Ascending aorta (tissue), 2 donors: ENCODE results near the gene ZNF385C. TPM values are rescaled to one million over a fixed set of nuclear protein-coding genes. Genes with fewer than 3 reads are reported as not detected.
A peak's percentile ranks its signal among the peaks of the same experiment; 100 is the strongest.
"Not testable (repeated sequence)": the region's sequence is repeated elsewhere in the genome, so short reads cannot be mapped to it uniquely, and the experiment has no call there.

Experiments
- DNase-seq, 2 donors: peaks; one replicate each; pipeline ENCODE4 v3.0.0-alpha.2; 2019; ENCODE audit warnings: low spot score in 2 of 2
- H3K27ac ChIP-seq, 2 donors: fragments of 200-600 bp; sonication (generic); one replicate each; pipeline ENCODE4 v1.5.1; 2016 to 2017; ENCODE audit warnings: mild to moderate bottlenecking in 1 of 2
- H3K27me3 ChIP-seq: fragments of 200-600 bp; sonication (generic); one replicate; pipeline ENCODE4 v1.5.1; 2017
- H3K36me3 ChIP-seq, 2 donors: fragments of 200-600 bp; sonication (generic); one replicate each; pipeline ENCODE4 v1.5.1; 2016
- H3K4me1 ChIP-seq, 2 donors: fragments of 200-600 bp; sonication (generic); one replicate each; pipeline ENCODE4 v1.5.1; 2016 to 2017; ENCODE audit warnings: mild to moderate bottlenecking in 1 of 2
- H3K4me3 ChIP-seq, 2 donors: fragments of 200-600 bp; sonication (generic); one replicate each; pipeline ENCODE4 v1.5.1; 2016 to 2017; ENCODE audit warnings: mild to moderate bottlenecking in 1 of 2
- H3K9me3 ChIP-seq, 2 donors: fragments of 200-600 bp; sonication (generic); one replicate each; pipeline ENCODE4 v1.5.1; 2016
- CTCF ChIP-seq, 3 experiments: fragments of 200-600 bp in 2 of 3; fragments of 450-650 bp in 1 of 3; sonication (generic) in 2 of 3; IDR thresholded peaks; one replicate each; pipeline ENCODE4 v1.5.1; 2016 to 2019; ENCODE audit warnings: antibody characterized with exemption in 3 of 3, mild to moderate bottlenecking in 1 of 3, moderate library complexity in 1 of 3
- intact Hi-C: fragments of 100-400 bp; cut with DNase I; formaldehyde crosslinking; loops from one replicate; pipeline ENCODE4 v1.15.1; 2023
- total RNA-seq: library from RNA; depleted of rRNA; stranded (reverse); fragments of >200 nt; gene quantifications from one replicate; pipeline ENCODE4 v1.1.0, GENCODE V29; 2016

The ZNF385C gene, protein sequence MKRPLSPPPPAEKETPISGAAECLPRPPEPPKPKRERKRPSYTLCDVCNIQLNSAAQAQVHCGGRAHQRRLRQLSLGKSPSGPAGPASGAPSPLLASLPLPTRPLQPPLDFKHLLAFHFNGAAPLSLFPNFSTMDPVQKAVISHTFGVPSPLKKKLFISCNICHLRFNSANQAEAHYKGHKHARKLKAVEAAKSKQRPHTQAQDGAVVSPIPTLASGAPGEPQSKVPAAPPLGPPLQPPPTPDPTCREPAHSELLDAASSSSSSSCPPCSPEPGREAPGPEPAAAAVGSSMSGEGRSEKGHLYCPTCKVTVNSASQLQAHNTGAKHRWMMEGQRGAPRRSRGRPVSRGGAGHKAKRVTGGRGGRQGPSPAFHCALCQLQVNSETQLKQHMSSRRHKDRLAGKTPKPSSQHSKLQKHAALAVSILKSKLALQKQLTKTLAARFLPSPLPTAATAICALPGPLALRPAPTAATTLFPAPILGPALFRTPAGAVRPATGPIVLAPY
- not detected for total RNA-seq

DNA sequence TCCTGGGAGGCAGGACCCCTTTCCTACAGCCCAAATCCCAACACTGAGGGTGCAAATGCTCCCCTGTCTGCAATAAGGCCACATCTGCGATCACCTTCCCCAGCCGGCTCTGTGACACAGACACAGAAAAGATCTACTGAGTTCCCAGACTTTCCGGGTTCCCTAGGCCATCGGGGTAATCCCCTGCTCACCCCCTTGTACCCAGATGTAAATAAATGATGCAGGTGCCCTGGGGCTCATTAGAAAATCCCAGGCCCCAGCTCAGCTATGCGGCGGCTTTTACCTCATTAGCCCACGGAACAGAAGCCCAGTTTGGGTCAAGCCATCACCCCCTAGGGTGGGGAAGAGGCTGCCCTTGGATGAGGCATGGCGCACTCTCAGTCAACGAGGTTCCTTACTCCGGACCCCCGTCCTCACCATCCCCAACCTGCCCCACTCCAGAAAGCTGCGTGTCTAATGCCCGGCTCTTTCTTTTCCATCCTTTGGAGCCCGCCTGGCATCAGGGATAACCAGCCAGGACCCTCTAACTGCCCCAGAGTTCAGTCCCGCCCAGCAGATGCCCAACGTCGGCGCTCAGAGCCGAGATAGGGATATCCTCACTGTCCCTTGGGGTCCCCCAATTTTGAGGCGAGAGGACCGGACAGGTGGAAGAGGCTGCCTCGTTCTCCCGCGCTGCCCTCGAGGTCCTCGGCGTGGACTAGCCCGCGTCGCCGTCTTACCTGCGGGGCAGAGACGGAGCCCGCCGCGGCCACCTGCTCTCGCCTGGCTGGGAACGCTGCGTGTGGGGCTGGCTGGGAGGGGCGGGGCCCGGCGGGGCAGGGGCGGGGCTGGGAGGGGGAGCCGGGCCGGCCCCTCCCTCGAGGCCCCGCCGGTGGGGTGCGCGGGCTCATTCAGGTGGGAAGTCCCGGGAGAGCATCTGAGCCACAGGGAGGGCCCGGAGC, at the start of gene ZNF385C:
ZNF385C (minus strand) TSS at position 783 of the 941 bp plus-strand sequence. CDS start 35,417 bp downstream, outside the sequence.
- intact Hi-C loops = no loop called here
- H3K4me1 ChIP-seq = peaks cover 3 to 4% of the 10 kb centered on the region in 2 donors
- DNase-seq = no peak
- H3K9me3 ChIP-seq = no peaks in the 10 kb centered on the region
- H3K36me3 ChIP-seq = no peaks in the 10 kb centered on the region
- peaks cover 11% of the 10 kb centered on the region for H3K27me3 ChIP-seq
- peak within 1 kb of the TSS; percentile 13 to 45 for H3K4me3 ChIP-seq
- H3K27ac ChIP-seq = no peak within 1 kb of the TSS
- TF ChIP-seq CTCF (IDR thresholded peaks at IDR 0.05) = no peak

DNA sequence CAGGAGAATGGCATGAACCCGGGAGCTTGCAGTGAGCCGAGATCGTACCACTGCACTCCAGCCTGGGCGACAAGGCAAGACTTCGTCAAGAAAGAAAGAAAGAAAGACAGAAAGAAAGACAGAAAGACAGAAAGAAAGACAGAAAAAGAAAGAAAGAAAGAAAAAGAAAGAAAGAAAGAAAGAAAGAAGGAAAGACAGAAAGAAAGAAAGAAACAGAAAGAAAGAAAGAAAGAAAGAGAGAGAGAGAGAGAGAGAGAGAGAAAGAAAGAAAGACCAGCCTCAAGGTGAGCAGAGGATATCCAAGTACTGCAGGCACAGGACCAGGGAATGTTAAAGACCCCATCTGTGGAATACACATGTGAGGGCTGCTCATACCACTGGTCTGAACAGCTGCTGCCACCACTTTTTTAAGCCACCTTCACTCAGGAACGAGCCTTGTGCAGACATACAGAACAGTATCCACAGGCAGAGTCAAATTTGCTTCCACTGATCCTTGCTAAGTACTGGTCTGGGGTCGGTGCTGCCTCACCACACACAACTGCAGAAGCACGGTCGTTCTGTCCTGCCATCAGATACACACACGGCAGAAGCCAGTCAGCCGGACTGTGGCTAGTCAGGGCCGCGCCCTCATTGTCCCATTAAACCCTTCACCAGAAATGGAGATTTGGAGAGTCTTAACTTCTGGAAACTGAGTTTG, 48.8 kb upstream of the ZNF385C start:
- no peak overlapping the region for H3K27ac ChIP-seq
- H3K4me1 ChIP-seq = peaks cover 0 to 15% of the 10 kb centered on the region in 2 donors
- H3K9me3 ChIP-seq = no peaks in the 10 kb centered on the region
- no peak overlapping the region for H3K4me3 ChIP-seq
- TF ChIP-seq CTCF (IDR thresholded peaks at IDR 0.05) = no peak
- peaks cover 29 to 35% of the 10 kb centered on the region in 2 donors for H3K36me3 ChIP-seq
- intact Hi-C loops = no loop called here
- H3K27me3 ChIP-seq = no peaks in the 10 kb centered on the region
- DNase-seq = no peak

GRCh38 chr17:42143138-42143537, 44.9 kb upstream of the ZNF385C start:
- H3K9me3 ChIP-seq, H3K4me3 ChIP-seq, intact Hi-C loops, H3K27me3 ChIP-seq, DNase-seq: not testable (repeated sequence)
- H3K4me1 ChIP-seq = peaks cover 0 to 24% of the 10 kb centered on the region in 2 donors
- H3K27ac ChIP-seq = peak overlapping the region in 1 of 2 donors; percentile 27
- H3K36me3 ChIP-seq = peaks cover 21 to 32% of the 10 kb centered on the region in 2 donors

DNA sequence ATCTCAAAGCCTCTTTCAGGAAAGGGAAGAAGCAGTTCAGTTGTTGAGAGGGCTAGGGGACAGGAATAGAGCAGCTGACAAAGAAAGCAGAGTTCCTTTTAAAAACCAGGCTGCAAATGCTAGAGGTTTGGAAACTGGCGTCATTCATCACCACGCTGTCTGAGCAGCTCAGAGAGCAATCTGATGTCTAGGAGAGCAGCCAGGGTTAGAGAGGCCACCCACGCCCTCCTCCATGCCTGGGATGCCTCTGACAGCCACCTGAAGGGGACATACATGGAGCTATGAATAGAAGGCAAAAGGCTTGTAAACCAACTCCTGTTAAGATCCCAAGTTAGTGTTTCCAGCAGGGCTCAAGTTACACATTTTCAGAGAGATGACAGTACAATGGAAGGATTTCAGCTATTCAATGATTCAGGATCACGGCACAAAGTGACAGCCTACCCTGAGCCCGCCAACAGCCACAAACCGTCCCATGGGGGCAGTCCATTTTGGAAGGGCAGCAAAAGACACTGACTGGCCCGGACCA, 44.2 kb upstream of the ZNF385C start:
- Histone ChIP-seq H3K4me3 (no peak overlapping the region), H3K4me1 (peaks cover 0 to 24% of the 10 kb centered on the region in 2 donors), H3K9me3 (no peaks in the 10 kb centered on the region), H3K36me3 (peaks cover 16 to 29% of the 10 kb centered on the region in 2 donors), H3K27ac (peak overlapping the region; percentile 45 to 56), H3K27me3 (no peaks in the 10 kb centered on the region)
- TF ChIP-seq CTCF (IDR thresholded peaks at IDR 0.05) = no peak
- intact Hi-C loops = no loop called here
- DNase-seq = no peak

DNA sequence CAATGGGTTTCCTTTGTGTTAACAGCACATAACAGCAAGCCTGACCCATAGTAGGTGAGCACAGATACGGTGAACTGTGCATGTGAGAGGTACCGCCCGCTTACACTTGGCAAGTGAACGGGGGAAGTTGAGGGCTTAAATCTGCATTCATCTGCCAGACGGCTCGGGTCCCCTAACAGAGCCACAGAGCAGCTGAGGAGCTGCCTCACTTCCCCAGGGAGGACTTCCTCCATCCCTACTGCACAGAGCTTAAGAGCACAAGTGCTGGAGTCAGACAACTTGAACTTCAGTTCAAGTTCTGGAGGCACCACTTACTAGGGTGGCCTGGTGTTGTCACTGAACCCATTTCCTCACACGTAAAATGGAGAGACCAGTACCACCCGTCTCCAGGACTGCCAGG, 43.1 kb upstream of the ZNF385C start:
- Histone ChIP-seq H3K36me3 (peaks cover 5 to 28% of the 10 kb centered on the region in 2 donors), H3K27me3 (no peaks in the 10 kb centered on the region), H3K4me1 (peaks cover 0 to 24% of the 10 kb centered on the region in 2 donors), H3K9me3 (no peaks in the 10 kb centered on the region), H3K27ac (peak overlapping the region; percentile 45 to 56), H3K4me3 (no peak overlapping the region)
- intact Hi-C loops = no loop called here
- no peak for TF ChIP-seq CTCF (IDR thresholded peaks at IDR 0.05)
- DNase-seq = no peak

DNA sequence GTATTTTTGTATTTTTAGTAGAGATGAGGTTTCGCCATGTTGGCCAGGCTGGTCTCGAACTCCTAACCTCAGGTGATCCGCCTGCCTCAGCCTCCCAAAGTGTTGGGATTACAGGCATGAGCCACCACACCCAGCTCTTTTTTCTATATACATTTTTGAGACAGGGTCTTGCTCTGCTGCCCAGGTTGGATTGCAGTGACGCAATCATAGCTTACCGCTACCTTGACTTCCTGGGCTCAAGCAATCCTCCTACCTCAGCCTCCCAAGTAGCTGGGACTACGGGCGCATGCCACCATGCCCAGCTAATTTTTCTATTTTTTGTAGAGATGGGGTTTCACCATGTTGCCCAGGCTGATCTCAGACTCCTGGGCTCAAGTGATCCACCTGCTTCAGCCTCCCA, 42.4 kb upstream of the ZNF385C start:
- H3K4me3 ChIP-seq, H3K9me3 ChIP-seq, H3K27me3 ChIP-seq, DNase-seq, intact Hi-C loops: not testable (repeated sequence)
- Histone ChIP-seq H3K36me3 (peaks cover 3 to 27% of the 10 kb centered on the region in 2 donors), H3K27ac (peak overlapping the region in 1 of 2 donors; percentile 56), H3K4me1 (peaks cover 0 to 24% of the 10 kb centered on the region in 2 donors)
